Upper lobe of right lung (tissue), 1 donor: ENCODE data around the gene SEH1L. TPM values are rescaled to one million over a fixed set of nuclear protein-coding genes. Genes with fewer than 3 reads are reported as not detected.
"Not testable (repeated sequence)": the region's sequence is repeated elsewhere in the genome, so short reads cannot be mapped to it uniquely, and the experiment has no call there.

Experiments used
- ATAC-seq: fragments of 200-7000 bp; cut with Tn5 transposase; one replicate; pipeline ENCODE4 v1.9.1; 2020; ENCODE audit warnings: mild to moderate bottlenecking, moderate library complexity
- DNase-seq: peaks from one replicate; pipeline ENCODE4 v3.0.0-alpha.2; 2020
- H3K27ac ChIP-seq: fragments of 200-600 bp; one replicate; pipeline ENCODE4 v1.8.0; 2022
- H3K27me3 ChIP-seq: fragments of 200-600 bp; one replicate; pipeline ENCODE4 v1.8.0; 2022; ENCODE audit warnings: mild to moderate bottlenecking
- H3K36me3 ChIP-seq: fragments of 200-600 bp; one replicate; pipeline ENCODE4 v1.8.0; 2022
- H3K4me1 ChIP-seq: fragments of 200-600 bp; one replicate; pipeline ENCODE4 v1.8.0; 2022
- H3K4me3 ChIP-seq: fragments of 200-600 bp; one replicate; pipeline ENCODE4 v1.8.0; 2022; ENCODE audit warnings: mild to moderate bottlenecking
- H3K9me3 ChIP-seq: fragments of 200-600 bp; one replicate; pipeline ENCODE4 v1.8.0; 2022
- CTCF ChIP-seq: fragments of 200-600 bp; IDR thresholded peaks from one replicate; pipeline ENCODE4 v1.8.0; 2022; ENCODE audit warnings: antibody characterized with exemption
- intact Hi-C: fragments of 100-400 bp; cut with DNase I; formaldehyde crosslinking; loops from one replicate; pipeline ENCODE4 v1.11.0; 2022
- long read RNA-seq: library from polyadenylated mRNA; unstranded; transcript quantifications from one replicate; pipeline ENCODE4 v2.0.0, GENCODE V29; 2021
- total RNA-seq: library from RNA; stranded (reverse); fragmentation: NEBNext Ultra II Directional; extraction: Animal tissue kit (Norgen Biotek cat#: 25700); gene quantifications from one replicate; pipeline ENCODE4 v1.2.1, GENCODE V29; 2021
- donor health status: DM: no; HTN: yes; CAD: no; lungs with severe emphysema.

SEH1L gene
- total RNA-seq = 41.5 TPM
- long read RNA-seq, transcript SEH1L-201 (9 exons, 3,494 nt) = major isoform, 67 of 72 reads
- long read RNA-seq, partial matches to known transcripts = 2 of 72 reads
- long read RNA-seq, other reads (novel, unspliced or antisense) = 3 of 72 reads

GRCh38 chr18:12947285-12948049 lies at the start of gene SEH1L:
Gene SEH1L, plus strand, starts transcription at chr18:12948011. Its CDS starts 111 bp downstream, at chr18:12948122.
- intact Hi-C loops = no loop called here
- Histone ChIP-seq H3K9me3 (no peaks in the 10 kb centered on the region), H3K27me3 (no peaks in the 10 kb centered on the region), H3K4me3 (peak within 1 kb of the TSS; percentile 91), H3K27ac (peak within 1 kb of the TSS; percentile 99), H3K4me1 (peaks cover 22% of the 10 kb centered on the region), H3K36me3 (no peaks in the 10 kb centered on the region)
- TF ChIP-seq CTCF = no peak
- DNase-seq (peak; percentile 100), ATAC-seq (peak; percentile 97)

GRCh38 chr18:12901208-12901607 lies 46.6 kb upstream of the SEH1L start:
- H3K4me1 ChIP-seq, H3K9me3 ChIP-seq, H3K4me3 ChIP-seq, H3K36me3 ChIP-seq, ATAC-seq, H3K27me3 ChIP-seq, H3K27ac ChIP-seq, DNase-seq, intact Hi-C loops: not testable (repeated sequence)

- Histone ChIP-seq H3K27ac (no peak overlapping the region), H3K4me3 (no peak overlapping the region), H3K27me3 (no peaks in the 10 kb centered on the region), H3K4me1 (no peaks in the 10 kb centered on the region), H3K9me3 (no peaks in the 10 kb centered on the region), H3K36me3 (no peaks in the 10 kb centered on the region)
- no peak for DNase-seq
- ATAC-seq = peak; percentile 69
- intact Hi-C loops = no loop called here
- TF ChIP-seq CTCF = no peak
These were observed 43.7 kb upstream of the SEH1L start for GRCh38 chr18:12904012-12904516.

GRCh38 chr18:12906119-12906518 lies 41.7 kb upstream of the SEH1L start:
- DNase-seq (no peak), ATAC-seq (no peak)
- H3K36me3 ChIP-seq = no peaks in the 10 kb centered on the region
- H3K4me3 ChIP-seq = no peak overlapping the region
- intact Hi-C loops = no loop called here
- no peaks in the 10 kb centered on the region for H3K4me1 ChIP-seq
- H3K27ac ChIP-seq = no peak overlapping the region
- no peaks in the 10 kb centered on the region for H3K27me3 ChIP-seq
- no peak for TF ChIP-seq CTCF
- H3K9me3 ChIP-seq = no peaks in the 10 kb centered on the region

- Histone ChIP-seq H3K36me3 (no peaks in the 10 kb centered on the region), H3K27me3 (no peaks in the 10 kb centered on the region), H3K27ac (no peak overlapping the region), H3K4me1 (no peaks in the 10 kb centered on the region), H3K4me3 (no peak overlapping the region), H3K9me3 (no peaks in the 10 kb centered on the region)
- intact Hi-C loops = no loop called here
- ATAC-seq = no peak
- no peak for TF ChIP-seq CTCF
- no peak for DNase-seq
These were observed 41.0 kb upstream of the SEH1L start for GRCh38 chr18:12906773-12907172.

- Histone ChIP-seq H3K36me3 (no peaks in the 10 kb centered on the region), H3K4me3 (no peak overlapping the region), H3K9me3 (no peaks in the 10 kb centered on the region), H3K4me1 (no peaks in the 10 kb centered on the region), H3K27me3 (no peaks in the 10 kb centered on the region), H3K27ac (no peak overlapping the region)
- no peak for ATAC-seq
- intact Hi-C loops = no loop called here
- TF ChIP-seq CTCF = no peak
- no peak for DNase-seq
These were observed 40.4 kb upstream of the SEH1L start for GRCh38 chr18:12907258-12907925.
